Medulla oblongata (tissue), 1 donor: Measurements from ENCODE around the gene STH.
"Not testable (repeated sequence)": the region's sequence is repeated elsewhere in the genome, so short reads cannot be mapped to it uniquely, and the experiment has no call there.

Source experiments
- DNase-seq: peaks from one replicate; pipeline ENCODE4 v3.0.0-alpha.2; 2015; ENCODE audit errors: extremely low spot score

Gene STH, protein sequence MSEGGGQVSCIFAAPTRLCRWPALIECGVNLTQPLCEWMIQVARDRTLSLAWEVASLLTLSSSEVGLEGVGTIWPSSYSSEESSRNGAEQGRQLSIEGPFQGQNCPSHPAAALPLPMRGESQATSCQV

DNA sequence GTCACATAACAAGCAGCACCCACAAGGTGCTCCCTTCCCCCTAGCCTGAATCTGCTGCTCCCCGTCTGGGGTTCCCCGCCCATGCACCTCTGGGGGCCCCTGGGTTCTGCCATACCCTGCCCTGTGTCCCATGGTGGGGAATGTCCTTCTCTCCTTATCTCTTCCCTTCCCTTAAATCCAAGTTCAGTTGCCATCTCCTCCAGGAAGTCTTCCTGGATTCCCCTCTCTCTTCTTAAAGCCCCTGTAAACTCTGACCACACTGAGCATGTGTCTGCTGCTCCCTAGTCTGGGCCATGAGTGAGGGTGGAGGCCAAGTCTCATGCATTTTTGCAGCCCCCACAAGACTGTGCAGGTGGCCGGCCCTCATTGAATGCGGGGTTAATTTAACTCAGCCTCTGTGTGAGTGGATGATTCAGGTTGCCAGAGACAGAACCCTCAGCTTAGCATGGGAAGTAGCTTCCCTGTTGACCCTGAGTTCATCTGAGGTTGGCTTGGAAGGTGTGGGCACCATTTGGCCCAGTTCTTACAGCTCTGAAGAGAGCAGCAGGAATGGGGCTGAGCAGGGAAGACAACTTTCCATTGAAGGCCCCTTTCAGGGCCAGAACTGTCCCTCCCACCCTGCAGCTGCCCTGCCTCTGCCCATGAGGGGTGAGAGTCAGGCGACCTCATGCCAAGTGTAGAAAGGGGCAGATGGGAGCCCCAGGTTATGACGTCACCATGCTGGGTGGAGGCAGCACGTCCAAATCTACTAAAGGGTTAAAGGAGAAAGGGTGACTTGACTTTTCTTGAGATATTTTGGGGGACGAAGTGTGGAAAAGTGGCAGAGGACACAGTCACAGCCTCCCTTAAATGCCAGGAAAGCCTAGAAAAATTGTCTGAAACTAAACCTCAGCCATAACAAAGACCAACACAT lies at the start of gene STH:
TSS of gene STH (plus strand) at position 264 of the 913 bp plus-strand sequence. CDS start at position 294, 30 bp downstream.
- no peak for DNase-seq

DNA sequence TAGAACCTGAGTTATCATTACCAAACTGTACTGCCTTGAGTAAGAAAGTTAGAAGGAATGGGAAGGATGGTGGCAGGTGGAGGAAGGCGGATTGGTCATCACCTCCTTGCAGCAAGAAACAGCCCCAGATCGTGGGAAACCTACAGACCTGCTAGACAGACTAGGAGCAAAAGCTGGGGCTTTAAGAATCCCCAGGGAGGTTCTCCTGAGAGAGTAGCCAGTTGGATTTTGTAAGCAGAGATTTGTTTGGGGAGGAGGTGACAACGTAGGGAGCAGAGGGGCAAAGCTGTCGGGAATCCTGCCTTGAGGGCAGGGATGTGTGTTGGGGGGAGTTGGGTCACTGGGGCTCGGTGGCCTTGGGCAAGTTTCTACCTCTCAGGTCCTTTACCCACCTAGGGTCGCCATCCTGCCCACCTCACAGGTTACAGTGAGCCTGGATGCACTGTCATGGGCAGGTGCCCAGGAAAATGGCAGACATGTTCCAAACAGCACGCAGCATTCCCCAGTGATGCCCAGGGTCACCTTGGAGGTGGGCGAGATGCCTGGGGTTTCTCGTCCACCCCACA lies 49.2 kb upstream of the STH start:
- no peak for DNase-seq

DNA sequence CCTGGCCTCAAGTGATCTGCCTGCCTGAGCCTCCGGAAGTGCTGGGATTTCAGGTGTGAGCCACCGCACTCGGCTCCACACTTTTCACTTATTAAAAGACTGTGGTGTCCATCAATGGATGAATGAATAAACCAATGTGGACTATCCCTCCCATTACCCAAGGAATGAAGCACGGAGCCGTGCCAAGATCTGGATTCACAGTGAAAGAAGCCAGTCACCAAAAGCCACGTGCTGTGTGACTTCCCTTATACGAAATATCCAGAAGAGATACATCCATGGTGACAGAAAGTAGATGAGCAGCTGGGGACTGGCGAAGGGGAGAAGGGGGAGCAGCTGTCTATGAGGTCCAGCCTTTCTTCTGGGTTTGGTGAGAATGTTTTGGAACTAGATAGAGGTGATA lies 48.2 kb upstream of the STH start:
- no peak for DNase-seq

DNA sequence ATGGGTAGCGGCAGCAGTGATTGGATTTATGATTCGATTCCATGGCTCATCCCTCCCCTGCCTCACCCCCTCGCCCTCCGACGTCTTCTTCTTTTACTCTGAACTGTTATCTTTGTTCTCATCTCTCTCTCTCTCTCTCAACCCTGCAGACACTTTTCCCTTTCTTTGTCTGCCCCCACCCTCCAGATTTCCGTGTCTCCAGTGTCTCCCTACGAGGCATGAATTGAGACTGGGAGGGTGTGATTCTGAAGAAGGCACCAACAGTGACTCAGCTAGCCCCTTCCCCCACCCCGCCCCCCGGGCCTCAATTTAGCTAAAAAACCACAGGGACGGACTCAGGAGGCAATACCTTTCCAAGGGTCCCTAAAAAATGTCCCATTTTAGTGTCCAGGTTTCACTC lies 47.6 kb upstream of the STH start:
- no peak for DNase-seq

DNA sequence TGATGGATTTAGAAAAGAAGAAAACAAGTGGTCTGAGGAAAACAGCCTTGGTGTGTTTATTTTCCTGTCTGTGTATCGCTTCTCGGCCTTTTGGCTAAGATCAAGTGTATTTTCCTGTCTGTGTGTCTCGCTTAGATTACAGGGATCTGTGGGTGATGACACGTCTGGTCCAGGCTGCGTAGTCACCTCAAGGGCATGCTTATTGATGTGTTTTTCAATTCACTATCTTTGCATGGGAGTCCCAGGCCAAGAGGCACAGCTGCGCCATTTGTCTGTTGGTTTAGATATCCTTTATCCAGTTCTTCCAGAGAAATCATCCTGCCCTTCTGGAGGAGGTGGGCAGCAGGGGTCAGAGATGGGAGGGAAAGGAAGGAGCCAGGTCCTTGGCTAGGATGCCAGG lies 47.1 kb upstream of the STH start:
- no peak for DNase-seq

DNA sequence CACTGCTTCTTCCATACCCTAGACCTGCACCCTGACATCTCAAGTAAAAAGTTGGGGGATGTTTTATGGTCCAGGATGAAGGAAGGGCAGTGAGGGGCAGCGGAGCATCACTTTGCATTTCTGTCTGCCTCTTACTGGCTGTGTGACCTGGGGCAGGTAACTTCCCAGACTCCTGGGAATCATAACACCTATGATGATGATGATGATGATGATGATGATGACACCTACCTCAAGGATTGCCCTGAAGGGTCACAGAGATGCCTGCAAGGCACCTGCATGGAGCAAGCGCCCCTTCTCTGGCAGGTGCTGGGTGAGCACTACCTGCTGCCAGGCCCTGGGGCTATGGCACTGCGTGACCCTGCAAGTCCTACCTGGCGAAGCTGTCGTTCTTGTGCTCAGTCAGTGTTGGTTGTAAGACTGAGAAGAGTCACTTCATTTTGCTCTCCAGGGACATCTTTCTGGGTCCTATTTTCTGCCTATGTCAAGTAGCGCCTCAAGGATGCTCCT lies 46.2 kb upstream of the STH start:
- no peak for DNase-seq

DNA sequence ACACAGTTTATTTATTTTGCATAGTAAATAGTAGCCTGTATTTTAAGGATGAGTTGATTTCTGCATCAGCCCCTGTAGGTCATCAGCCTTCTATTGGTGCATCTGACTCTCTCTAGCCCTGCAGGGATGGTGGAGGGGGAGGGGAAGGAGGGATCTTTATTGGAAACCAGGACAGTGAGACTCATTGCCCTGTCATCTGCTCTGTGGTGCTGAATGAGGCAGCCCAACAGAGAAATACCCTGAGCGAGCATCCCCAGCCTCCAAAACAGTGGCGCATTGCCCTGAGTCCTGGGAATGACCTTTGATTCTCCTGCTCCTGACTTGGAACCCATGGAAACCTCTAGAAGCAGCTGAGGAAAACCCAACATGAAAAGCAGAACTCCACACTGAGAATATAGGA lies 45.5 kb upstream of the STH start:
- peak; percentile 54 for DNase-seq

DNA sequence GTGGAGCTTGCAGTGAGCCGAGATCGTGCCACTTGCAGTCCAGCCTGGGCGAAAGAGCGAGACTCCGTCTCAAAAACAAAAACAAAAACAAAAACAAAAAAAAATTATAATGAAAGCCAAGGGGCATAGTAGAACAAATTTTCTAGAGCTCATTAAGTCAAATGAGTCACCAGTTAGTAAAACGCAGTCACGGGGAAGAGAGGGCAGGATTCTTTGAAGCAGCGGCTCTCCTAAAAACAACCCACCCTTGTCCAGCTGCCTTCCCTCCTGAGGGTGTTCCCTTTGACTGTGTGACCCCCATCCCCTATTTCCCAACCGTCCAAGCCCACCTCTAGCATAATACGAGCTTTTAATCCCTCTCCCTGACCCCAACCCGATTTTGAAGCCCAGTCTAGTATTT lies 44.1 kb upstream of the STH start:
- DNase-seq, result no peak

DNA sequence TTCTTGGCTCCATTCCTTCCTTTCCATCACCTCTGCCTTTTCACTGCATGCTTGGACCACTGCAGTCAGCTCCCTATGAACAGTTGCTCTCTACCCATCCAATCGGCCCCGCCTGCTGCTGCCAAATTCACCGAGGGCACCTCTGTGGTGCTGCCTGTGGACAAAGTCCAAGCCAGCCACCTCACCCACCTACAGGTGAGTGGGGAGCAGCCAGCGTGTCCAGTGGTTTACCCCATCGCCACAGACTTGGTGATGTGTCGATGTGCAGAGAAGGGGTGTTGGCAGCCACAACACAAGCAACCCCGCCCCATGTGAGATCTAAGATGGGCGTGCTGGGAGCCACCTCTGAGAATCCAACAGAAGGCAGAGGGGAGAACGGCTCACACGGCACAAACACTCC lies 43.7 kb upstream of the STH start:
- no peak for DNase-seq

DNA sequence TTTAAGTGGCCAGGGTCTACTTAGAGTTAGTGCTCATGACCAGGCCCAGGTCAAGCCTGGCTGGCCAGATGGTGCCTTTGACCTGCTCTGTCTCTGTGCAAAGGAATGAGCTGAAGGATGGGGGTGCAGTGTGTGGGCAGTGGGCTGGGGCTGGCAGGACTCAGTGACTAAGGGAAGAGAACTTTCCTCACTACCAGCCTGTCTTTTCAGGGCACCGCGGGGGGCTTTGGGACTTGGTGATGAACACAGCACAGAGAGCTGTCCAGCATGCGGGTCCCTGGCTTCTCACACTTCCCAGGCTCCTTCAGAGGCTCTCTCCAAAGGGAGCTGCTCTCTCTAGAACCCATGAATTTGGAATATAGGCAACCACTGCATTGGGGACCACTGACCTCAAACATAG lies 43.0 kb upstream of the STH start:
- DNase-seq, result no peak

DNA sequence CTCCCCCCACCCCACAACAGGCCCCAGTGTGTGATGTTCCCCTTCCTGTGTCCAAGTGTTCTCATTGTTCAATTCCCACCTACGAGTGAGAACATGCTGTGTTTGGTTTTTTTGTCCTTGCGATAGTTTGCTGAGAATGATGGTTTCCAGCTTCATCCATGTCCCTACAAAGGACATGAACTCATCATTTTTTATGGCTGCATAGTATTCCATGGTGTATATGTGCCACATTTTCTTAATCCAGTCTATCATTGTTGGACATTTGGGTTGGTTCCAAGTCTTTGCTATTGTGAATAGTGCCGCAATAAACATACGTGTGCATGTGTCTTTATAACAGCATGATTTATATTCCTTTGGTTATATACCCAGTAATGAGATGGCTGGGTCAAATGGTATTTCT lies 42.3 kb upstream of the STH start:
- not testable (repeated sequence) for DNase-seq

DNA sequence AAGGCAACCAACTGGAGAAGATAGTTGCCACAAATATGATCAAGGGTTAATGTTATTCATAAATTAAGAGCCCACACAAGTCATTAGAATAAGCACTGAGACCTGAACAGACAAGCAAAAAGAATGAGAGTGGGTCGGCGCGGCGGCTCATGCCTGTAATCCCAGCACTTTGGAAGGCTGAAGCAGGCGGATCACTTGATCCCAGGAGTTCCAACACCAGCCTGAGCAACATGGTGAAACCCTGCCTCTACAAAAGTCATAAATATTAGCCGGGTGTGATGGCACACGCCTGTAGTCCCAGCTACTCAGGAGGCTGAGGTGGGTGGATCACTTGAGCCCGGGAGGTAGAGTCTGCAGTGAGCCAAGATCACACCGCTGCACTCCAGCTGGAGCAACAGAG lies 40.7 kb upstream of the STH start:
- no peak for DNase-seq

DNA sequence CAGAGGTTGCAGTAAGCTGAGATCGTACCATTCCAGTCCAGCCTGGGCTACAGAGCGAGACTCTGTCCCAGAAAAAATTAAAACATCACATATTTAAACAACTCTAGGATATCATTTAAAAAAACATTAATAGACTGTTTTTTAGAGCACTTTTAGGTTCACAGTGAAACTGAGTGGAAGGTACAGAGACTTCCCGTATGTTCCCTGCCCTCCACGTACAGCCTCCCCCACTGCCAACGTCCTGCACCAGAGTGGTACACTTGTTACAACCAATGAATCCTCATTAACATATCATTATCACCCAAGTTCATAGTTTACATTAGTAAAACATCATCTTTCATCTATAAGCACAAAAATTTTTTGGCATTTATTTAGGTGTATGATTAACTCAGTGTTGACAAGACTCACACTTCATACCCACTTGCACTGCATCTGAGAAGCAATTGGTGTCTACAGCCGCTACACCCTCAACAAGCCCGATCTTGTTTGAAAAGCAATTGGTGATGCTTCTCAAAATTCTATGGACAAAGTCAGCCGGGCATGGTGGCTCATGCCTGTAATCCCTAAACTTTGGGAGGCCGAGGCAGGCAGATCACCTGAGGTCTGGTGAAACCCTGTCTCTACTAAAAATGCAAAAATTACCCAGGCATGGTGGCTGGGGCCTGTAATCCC lies 39.9 kb upstream of the STH start:
- DNase-seq, result no peak

DNA sequence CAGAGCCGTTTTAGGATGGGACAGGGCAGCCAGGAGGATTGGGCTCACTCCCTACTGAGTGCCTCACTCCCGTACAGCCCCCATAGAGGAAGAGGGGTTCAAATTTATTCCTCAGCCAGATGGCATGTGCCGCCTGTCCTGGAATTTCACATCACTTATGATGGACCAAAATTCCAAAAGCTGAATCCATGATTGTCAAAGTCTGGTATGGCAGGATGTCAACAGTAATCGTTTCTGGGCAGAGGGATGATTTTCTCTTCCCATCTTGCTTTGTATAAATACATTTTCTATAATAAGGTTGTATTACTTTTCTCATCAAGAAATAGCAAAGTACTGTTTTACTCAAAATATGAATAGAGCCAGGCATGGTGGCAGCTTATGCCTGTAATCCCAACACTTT lies 38.7 kb upstream of the STH start:
- DNase-seq, result no peak

DNA sequence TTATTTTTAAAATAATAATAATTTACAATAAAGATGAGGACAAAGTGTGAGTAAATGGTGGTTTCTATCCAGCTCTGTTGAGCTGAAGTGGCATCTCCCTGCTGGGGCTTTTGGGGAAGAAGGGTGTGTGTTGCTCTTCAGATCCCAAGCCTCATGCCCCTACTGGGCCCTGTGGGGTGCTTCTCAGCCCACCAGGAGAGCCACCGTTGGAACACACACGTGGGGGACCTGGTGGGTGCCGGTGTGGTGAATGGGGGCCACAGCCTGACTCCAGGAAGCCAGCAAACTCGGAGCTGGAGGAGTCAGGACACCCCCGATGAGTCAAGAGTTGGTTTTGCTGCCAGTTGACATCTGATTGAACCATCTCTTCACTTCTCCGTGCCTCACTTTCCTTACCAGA lies 37.8 kb upstream of the STH start:
- no peak for DNase-seq

DNA sequence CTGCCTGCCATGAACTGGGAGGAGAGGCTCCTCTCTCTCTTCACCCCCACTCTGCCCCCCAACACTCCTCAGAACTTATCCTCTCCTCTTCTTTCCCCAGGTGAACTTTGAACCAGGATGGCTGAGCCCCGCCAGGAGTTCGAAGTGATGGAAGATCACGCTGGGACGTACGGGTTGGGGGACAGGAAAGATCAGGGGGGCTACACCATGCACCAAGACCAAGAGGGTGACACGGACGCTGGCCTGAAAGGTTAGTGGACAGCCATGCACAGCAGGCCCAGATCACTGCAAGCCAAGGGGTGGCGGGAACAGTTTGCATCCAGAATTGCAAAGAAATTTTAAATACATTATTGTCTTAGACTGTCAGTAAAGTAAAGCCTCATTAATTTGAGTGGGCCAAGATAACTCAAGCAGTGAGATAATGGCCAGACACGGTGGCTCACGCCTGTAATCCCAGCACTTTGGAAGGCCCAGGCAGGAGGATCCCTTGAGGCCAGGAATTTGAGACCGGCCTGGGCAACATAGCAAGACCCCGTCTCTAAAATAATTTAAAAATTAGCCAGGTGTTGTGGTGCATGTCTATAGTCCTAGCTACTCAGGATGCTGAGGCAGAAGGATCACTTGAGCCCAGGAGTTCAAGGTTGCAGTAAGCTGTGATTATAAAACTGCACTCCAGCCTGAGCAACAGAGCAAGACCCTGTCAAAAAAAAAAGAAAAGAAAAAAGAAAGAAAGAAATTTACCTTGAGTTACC lies 36.7 kb upstream of the STH start:
- DNase-seq, result no peak

DNA sequence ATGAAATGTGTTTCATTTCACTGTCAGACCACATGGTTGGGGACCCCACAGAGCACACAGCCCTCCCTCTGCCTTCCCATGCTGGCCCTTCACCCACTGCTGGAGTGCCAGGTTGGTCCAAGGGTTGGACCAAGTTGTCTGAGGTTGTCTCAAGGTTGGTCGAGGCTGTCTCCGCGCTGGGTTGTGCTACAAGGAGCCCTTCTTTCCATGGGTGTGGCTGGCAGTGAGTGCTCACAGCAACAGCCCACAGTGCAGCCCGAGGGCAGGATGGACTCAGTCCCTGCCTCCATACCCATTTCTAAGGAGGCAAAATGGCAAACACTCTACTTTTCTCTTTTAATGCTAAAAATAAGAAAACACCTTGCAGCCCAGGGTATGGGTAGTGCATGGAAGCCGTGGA lies 35.8 kb upstream of the STH start:
- DNase-seq, result no peak

DNA sequence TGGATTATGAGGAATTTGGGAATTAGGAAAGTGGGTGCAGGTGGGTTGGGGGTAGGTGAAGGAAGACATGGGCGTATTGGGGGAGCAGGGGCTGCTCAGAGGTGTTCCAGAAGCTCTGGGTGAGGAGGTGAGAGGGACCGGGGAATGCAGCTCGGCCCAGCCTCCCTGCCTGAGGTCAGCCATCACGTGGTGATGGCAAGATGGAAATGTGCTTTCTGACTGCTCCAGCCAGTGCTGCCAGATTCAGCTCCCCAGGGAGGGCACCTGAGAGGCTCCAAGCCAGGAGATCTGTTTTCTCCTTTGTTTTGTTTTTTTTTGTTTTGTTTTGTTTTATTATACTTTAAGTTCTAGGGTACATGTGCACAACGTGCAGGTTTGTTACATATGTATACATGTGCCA lies 35.2 kb upstream of the STH start:
- no peak for DNase-seq

DNA sequence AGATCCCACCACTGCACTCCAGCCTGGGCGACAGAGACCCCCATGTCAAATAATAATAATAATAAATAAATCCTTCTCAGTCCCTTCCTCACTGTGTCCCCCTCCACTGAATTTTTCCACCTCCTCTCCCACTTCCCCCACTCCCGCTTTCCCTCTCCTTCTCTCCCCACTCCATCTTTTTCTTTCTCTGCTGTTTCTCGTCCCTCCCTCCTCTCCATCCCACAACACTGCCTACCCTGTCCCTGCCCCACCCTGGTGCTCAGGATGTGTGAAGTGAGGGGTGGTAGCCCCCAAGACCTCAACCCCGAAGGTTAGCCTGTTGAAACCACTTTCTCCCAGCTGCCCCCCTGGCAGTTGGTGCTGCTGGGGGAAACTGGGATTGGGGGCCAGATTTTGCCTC lies 34.4 kb upstream of the STH start:
- DNase-seq, result no peak

DNA sequence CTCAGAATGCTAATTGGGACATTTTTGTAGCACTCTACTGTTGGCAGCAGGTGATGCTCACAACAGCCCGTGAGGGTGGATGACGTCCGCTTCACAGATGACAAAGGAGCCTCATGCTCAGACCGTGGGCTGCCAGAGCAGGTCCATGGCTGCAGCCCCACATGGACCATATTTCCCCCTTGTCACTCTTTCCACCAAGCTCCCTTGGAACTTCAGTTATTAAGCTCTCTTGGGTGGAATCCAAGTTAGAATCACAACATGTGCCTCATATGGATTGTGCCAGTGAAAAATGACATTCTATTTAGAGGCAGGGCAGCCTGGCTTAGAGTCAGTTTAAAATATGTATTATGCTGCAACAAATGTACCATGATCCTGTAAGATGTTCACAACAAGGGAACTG lies 33.2 kb upstream of the STH start:
- DNase-seq, result no peak

DNA sequence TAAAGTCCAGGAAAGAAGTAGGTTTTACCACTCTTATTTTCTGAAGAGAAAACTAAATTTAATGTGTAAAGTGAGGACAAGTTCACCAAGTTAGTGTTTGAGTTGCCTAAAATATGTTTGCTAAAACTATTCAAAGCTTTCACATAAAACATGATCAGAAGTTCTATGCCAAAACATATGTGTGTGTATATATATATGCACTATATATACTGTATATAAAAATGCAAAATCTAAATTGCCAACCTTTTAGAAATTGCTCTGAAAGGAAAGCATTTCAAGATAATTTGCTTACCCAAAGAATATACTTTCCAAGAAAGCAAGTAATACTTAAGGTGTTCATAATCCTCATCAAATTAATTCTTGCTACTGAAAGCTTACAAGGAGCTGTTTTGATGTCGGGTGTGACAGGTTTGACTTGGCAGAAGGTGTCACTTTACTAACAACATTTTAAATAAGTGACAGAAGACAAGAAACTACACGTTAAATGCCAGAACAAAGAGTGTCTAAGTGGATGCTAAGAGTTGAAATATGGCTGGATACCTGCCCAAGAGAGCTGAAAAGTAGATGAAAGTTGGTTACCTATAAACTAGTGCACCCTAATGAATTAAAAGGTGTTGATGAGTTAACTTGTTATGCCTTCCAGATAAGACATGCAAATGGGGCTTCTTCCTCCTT lies 32.3 kb upstream of the STH start:
- DNase-seq, result no peak
